Measurements from ENCODE around the gene BRD7. TPM values are rescaled to one million over a fixed set of nuclear protein-coding genes. Genes with fewer than 3 reads are reported as not detected.

Gene BRD7
- total and polyA plus RNA-seq, 4 donors: 13.3 to 34.3 (median 14.1) TPM

DNA sequence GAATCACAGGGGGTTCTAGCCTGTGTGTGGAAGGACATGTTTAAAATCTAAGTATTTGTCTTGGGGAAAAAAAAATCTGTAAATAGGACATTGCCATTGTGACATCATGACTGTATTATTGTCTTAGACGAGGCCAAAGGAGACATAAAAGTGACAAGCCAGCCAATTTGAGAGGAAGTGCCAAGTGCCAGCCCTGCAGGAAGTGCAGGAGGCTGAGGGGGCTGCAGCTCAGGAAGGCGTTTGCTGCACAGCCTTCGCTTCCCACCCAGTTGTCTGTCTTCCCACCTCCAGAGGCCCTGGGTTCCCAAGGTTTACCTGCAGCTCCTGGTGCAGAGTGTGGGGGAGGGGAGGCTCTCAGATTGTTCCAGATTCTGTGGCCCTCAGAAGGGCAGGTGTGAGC lies 101.1 kb downstream of the BRD7 start:
- no peaks in the 10 kb centered on the region for H3K27me3 ChIP-seq (ENCODE audit: control insufficient read depth in 4 of 4, insufficient read depth in 4 of 4, low read length in 3 of 4)
- H3K4me1 ChIP-seq (ENCODE audit: control insufficient read depth in 4 of 4, insufficient read depth in 4 of 4, low read length in 3 of 4): peaks cover 0 to 4% (median 0%) of the 10 kb centered on the region in 4 donors
- no peaks in the 10 kb centered on the region for H3K36me3 ChIP-seq (ENCODE audit: control insufficient read depth in 4 of 4, insufficient read depth in 3 of 4, low read depth in 1 of 4, low read length in 3 of 4)
- TF ChIP-seq, protein P1, sequence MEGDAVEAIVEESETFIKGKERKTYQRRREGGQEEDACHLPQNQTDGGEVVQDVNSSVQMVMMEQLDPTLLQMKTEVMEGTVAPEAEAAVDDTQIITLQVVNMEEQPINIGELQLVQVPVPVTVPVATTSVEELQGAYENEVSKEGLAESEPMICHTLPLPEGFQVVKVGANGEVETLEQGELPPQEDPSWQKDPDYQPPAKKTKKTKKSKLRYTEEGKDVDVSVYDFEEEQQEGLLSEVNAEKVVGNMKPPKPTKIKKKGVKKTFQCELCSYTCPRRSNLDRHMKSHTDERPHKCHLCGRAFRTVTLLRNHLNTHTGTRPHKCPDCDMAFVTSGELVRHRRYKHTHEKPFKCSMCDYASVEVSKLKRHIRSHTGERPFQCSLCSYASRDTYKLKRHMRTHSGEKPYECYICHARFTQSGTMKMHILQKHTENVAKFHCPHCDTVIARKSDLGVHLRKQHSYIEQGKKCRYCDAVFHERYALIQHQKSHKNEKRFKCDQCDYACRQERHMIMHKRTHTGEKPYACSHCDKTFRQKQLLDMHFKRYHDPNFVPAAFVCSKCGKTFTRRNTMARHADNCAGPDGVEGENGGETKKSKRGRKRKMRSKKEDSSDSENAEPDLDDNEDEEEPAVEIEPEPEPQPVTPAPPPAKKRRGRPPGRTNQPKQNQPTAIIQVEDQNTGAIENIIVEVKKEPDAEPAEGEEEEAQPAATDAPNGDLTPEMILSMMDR (IDR thresholded peaks at IDR 0.05; ENCODE audit: low read depth, low read length, missing input control): no peak
- TF ChIP-seq, protein P2, sequence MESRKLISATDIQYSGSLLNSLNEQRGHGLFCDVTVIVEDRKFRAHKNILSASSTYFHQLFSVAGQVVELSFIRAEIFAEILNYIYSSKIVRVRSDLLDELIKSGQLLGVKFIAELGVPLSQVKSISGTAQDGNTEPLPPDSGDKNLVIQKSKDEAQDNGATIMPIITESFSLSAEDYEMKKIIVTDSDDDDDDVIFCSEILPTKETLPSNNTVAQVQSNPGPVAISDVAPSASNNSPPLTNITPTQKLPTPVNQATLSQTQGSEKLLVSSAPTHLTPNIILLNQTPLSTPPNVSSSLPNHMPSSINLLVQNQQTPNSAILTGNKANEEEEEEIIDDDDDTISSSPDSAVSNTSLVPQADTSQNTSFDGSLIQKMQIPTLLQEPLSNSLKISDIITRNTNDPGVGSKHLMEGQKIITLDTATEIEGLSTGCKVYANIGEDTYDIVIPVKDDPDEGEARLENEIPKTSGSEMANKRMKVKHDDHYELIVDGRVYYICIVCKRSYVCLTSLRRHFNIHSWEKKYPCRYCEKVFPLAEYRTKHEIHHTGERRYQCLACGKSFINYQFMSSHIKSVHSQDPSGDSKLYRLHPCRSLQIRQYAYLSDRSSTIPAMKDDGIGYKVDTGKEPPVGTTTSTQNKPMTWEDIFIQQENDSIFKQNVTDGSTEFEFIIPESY (IDR thresholded peaks at IDR 0.05): no peak
- no peak for TF ChIP-seq NR2F2 (IDR thresholded peaks at IDR 0.05)
- no peak for TF ChIP-seq YY1 (IDR thresholded peaks at IDR 0.05)
- TF ChIP-seq FOXA2 (IDR thresholded peaks at IDR 0.05): no peak
- no peak for TF ChIP-seq EGR1 (IDR thresholded peaks at IDR 0.05; ENCODE audit: low read depth in 2 of 2)
- TF ChIP-seq HNF4A (conservative IDR thresholded peaks at IDR 0.05): no peak
- TF ChIP-seq RAD21 (IDR thresholded peaks at IDR 0.05): no peak
- no peak for TF ChIP-seq JUND (IDR thresholded peaks at IDR 0.05)
- no peak for TF ChIP-seq RXRA (IDR thresholded peaks at IDR 0.05)
- TF ChIP-seq, protein P3, sequence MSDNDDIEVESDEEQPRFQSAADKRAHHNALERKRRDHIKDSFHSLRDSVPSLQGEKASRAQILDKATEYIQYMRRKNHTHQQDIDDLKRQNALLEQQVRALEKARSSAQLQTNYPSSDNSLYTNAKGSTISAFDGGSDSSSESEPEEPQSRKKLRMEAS (IDR thresholded peaks at IDR 0.05): no peak
- TF ChIP-seq HNF4G (IDR thresholded peaks at IDR 0.05): no peak
- TF ChIP-seq, protein P4, sequence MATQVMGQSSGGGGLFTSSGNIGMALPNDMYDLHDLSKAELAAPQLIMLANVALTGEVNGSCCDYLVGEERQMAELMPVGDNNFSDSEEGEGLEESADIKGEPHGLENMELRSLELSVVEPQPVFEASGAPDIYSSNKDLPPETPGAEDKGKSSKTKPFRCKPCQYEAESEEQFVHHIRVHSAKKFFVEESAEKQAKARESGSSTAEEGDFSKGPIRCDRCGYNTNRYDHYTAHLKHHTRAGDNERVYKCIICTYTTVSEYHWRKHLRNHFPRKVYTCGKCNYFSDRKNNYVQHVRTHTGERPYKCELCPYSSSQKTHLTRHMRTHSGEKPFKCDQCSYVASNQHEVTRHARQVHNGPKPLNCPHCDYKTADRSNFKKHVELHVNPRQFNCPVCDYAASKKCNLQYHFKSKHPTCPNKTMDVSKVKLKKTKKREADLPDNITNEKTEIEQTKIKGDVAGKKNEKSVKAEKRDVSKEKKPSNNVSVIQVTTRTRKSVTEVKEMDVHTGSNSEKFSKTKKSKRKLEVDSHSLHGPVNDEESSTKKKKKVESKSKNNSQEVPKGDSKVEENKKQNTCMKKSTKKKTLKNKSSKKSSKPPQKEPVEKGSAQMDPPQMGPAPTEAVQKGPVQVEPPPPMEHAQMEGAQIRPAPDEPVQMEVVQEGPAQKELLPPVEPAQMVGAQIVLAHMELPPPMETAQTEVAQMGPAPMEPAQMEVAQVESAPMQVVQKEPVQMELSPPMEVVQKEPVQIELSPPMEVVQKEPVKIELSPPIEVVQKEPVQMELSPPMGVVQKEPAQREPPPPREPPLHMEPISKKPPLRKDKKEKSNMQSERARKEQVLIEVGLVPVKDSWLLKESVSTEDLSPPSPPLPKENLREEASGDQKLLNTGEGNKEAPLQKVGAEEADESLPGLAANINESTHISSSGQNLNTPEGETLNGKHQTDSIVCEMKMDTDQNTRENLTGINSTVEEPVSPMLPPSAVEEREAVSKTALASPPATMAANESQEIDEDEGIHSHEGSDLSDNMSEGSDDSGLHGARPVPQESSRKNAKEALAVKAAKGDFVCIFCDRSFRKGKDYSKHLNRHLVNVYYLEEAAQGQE (IDR thresholded peaks at IDR 0.05): no peak
- no peak for TF ChIP-seq TAF1 (conservative IDR thresholded peaks at IDR 0.05)
- TF ChIP-seq FOXA1 (IDR thresholded peaks at IDR 0.05): no peak
- no peak for TF ChIP-seq GABPA (IDR thresholded peaks at IDR 0.05 in 1 of 2, conservative IDR thresholded peaks at IDR 0.05 in 1 of 2)
- no peak for TF ChIP-seq SP1 (IDR thresholded peaks at IDR 0.05)
- no peak overlapping the region for H3K9ac ChIP-seq (ENCODE audit: low read depth in 1 of 2, low read length in 2 of 2)
- H3K27ac ChIP-seq (ENCODE audit: low read depth in 1 of 2, low read length in 2 of 2): peak overlapping the region in 1 of 2 donors; percentile 12
- H3K9me3 ChIP-seq (ENCODE audit: control insufficient read depth in 4 of 4, low read length in 3 of 4): no peaks in the 10 kb centered on the region
- DNase-seq (ENCODE audit: low spot score): no peak
- no peak overlapping the region for H3K4me3 ChIP-seq (ENCODE audit: low read depth in 1 of 3, low read length in 3 of 3)
- WGBS: 61% methylated on average over 3 of the region's 3 CpGs

DNA sequence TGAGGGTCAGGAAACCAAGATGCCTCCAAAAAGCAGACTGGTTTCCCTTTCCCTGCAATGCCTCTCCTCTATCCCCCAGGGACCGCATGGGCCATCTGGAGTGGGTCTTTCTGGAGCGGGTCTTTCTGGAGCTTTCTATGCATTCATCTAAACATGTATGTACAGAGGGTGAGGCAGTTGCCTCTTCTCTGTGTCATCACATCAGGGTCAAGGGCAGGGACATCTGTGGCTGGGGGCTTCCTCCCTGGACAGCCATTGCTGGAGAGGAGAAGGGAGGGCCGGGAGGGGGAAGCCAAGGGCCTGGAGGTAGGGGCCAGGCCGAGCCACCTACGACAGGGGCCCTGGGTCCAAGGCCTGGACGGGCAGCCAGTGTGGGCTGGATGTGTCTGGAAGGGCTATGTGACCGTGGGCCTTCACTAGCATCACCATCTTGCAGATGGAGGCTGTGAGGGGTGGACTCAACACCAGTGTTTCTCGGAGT lies 101.6 kb downstream of the BRD7 start:
- no peaks in the 10 kb centered on the region for H3K36me3 ChIP-seq (ENCODE audit: control insufficient read depth in 4 of 4, insufficient read depth in 3 of 4, low read depth in 1 of 4, low read length in 3 of 4)
- H3K4me1 ChIP-seq (ENCODE audit: control insufficient read depth in 4 of 4, insufficient read depth in 4 of 4, low read length in 3 of 4): peaks cover 0 to 4% (median 0%) of the 10 kb centered on the region in 4 donors
- DNase-seq (ENCODE audit: low spot score): no peak
- H3K9me3 ChIP-seq (ENCODE audit: control insufficient read depth in 4 of 4, low read length in 3 of 4): no peaks in the 10 kb centered on the region
- H3K27me3 ChIP-seq (ENCODE audit: control insufficient read depth in 4 of 4, insufficient read depth in 4 of 4, low read length in 3 of 4): no peaks in the 10 kb centered on the region
- H3K27ac ChIP-seq (ENCODE audit: low read depth in 1 of 2, low read length in 2 of 2): peak overlapping the region in 1 of 2 donors; percentile 12
- H3K9ac ChIP-seq (ENCODE audit: low read depth in 1 of 2, low read length in 2 of 2): peak overlapping the region in 1 of 2 donors; percentile 27
- peak overlapping the region in 1 of 3 donors; percentile 23 for H3K4me3 ChIP-seq (ENCODE audit: low read depth in 1 of 3, low read length in 3 of 3)
- 83% methylated on average over 8 of the region's 8 CpGs for WGBS
- no peak for TF ChIP-seq HNF4G (IDR thresholded peaks at IDR 0.05)
- TF ChIP-seq, protein P2 (IDR thresholded peaks at IDR 0.05): no peak
- TF ChIP-seq EGR1 (IDR thresholded peaks at IDR 0.05; ENCODE audit: low read depth in 2 of 2): no peak
- TF ChIP-seq, protein P5, sequence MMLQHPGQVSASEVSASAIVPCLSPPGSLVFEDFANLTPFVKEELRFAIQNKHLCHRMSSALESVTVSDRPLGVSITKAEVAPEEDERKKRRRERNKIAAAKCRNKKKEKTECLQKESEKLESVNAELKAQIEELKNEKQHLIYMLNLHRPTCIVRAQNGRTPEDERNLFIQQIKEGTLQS (IDR thresholded peaks at IDR 0.05): no peak
- TF ChIP-seq, protein P4 (IDR thresholded peaks at IDR 0.05): no peak

All from liver (tissue), 9 donors.